G401 (cell line): ENCODE data around the gene ESRRG. TPM values are rescaled to one million over a fixed set of nuclear protein-coding genes. Genes with fewer than 3 reads are reported as not detected.

Experiments
- DNase-seq: peaks from one replicate; pipeline ENCODE4 v3.0.0-alpha.2; 2015; ENCODE audit warnings: low spot score
- in situ Hi-C: cut with HindIII; loops from 2 replicates; pipeline ENCODE4 v1.10.0; 2016; ENCODE audit warnings: low sequenced_read_pairs, mixed read lengths
- total RNA-seq: library from RNA; depleted of rRNA; stranded (reverse); fragments of >200 nt; shearing (Covaris generic); gene quantifications from 2 replicates; pipeline ENCODE4 v1.2.3, GENCODE V29; 2014

The ESRRG gene
- total RNA-seq, 1 experiment from 2014 or later = not detected

GRCh38 chr1:216651826-216652418 lies 71.3 kb downstream of the ESRRG start:
- in situ Hi-C loops = no loop called here
- no peak for DNase-seq

DNA sequence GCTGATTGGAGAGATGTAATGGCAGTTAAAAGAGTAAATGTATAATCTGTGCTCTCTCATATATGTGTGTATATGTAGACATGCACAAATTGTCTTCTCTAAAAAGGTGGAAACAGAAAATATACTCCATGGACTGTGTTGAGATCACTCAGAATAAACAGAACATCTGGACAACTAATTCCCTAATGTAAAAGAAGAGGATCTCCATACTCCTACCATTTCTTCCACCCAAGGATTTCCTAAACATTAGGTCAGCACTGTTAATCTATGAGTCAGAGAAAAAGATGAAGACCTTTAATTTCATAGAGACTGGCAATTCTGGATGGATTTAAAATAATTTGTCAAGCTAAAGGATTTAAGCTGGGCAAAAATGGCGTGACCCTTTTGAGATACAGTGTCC lies 80.1 kb downstream of the ESRRG start:
- in situ Hi-C loops = no loop called here
- DNase-seq = no peak

DNA sequence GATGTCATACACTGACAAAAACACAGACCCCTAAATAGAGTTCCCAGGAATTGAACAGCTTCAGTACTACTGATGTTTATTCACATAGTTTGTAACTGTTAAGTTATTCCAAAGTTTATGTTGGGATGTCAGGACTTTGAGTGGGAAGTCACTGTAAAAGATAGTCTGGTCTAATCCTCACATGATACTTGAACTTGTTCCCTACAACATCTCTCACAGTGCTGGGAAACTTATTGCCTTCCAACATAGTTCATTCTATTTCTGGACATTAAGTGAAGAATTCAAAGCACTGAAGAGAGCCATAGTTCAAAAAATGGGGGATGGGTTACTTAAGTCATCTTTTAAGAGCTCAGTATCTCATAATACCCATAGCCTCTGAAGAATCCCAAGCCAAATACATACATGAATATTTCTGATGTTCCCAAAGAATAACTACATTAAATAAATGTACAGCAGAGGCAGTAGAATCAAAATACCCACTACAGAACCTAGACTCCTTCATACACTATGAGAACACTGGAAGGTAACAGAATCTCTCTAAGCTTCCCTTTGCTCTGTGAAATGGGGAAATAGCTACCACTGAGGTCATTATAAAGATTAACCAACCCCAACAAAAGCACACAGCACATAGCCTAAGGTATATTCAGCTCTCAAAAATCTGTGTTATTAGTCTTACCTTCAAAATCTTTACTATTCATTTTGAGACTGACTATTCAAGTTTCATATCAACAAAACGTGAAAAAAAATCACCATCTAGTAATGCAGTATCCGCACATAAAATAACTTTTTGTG lies 81.4 kb downstream of the ESRRG start:
- DNase-seq = no peak
- in situ Hi-C loops = no loop called here

- in situ Hi-C loops = no loop called here
- peak; percentile 98 for DNase-seq
These were observed 83.1 kb downstream of the ESRRG start for GRCh38 chr1:216640100-216640499.

DNA sequence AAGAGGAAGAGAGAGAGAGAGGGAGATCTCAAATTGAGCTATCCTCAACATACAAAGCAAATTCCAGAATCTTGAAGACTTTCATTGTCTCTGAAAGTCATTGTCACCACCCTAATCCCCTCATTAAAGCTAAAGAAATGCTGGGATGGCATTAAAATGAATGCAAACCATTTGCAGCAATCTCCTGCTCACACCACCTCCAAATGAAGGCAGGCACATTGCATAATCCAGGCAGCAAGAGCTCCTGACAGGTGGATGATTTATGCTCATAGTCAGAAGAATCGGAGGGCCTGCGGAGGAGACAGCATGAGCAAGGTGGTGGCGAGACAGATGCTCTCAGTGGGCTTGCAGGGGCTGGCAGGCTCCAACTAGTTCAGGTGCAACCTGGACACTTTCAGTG lies 90.2 kb downstream of the ESRRG start:
- in situ Hi-C loops = no loop called here
- peak; percentile 59 for DNase-seq

GRCh38 chr1:216630532-216630931 lies 92.7 kb downstream of the ESRRG start:
- DNase-seq = no peak
- in situ Hi-C loops = no loop called here

DNA sequence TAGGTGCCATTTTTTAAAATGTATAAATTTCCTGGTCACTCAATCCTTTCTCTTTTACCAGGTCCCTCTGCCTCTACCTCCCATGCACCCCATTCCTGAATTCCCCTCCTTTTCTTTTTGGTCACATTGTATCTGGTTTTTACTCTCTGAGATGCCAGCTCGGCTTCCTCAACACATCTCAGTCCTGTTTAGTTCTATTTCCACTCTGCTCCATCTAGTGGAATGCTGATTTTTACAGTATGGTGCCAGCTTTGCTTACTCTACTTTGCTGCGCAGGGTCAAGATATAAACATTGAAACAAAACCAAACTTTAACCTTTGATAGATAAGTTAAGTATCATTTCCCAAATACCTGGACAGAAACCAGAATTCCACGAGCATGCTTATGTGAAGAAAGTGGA lies 96.0 kb downstream of the ESRRG start:
- DNase-seq = no peak
- in situ Hi-C loops = no loop called here

GRCh38 chr1:216626394-216627067 lies 96.7 kb downstream of the ESRRG start:
- no peak for DNase-seq
- in situ Hi-C loops = no loop called here

DNA sequence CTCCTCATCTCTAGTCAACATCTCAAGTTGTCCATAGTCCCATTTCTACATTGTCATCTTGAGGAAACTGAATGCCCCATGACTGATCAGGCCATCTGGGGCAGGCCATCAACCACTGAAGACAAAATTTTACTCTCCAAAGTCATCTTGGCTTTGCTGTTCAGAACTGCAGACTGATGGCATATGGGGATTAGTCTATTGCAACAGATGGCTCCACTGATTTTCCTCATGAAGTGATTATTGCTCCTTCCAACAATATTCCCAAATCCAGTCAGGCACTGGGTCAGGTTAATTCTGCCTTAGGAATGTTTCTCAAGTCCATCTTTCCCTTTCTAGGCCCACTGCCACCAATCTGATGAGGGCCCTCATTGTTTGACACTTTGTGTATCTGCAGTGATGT lies 101.7 kb downstream of the ESRRG start:
- peak; percentile 58 for DNase-seq
- in situ Hi-C loops = no loop called here

DNA sequence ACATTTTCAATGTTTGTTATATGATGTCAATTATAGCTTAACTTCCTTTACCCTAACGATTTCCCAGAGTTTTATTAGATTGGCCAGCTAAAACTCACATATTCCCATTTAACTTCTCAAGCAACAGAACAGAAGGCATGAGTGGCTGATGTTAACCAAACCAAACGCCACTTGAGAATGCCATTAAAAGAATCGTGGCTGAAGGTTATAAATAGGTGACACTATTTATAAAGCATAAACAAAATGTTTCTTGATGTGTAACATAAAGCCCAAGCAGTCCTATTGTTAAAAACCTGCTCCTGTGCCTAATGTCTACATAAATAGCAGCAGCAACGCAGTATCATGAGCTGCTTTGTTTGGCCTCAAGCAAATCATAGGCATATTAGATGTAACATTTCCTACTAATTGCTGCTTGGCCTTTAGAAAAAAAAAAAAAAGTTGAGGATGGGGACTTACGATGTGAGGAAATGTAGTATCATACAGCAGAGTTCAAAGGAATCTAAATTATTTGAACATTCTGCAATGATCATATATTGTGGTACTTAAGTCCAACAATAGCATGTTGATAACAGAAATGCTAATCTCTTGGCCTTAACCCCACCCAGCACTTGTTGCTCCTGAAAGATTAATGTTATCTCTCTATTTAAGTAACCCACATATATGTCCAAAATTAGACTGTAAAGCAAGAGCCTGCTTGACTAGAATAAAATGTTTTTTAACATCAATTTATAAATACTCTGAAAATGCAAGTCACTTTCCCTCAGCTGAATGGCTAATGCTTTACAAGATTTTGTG lies 106.0 kb downstream of the ESRRG start:
- in situ Hi-C loops = no loop called here
- no peak for DNase-seq

- DNase-seq = no peak
- in situ Hi-C loops = no loop called here
These were observed 106.8 kb downstream of the ESRRG start for GRCh38 chr1:216616425-216616824.

GRCh38 chr1:216614011-216614934 lies 109.0 kb downstream of the ESRRG start:
- in situ Hi-C loops = no loop called here
- DNase-seq = no peak

GRCh38 chr1:216612291-216612690 lies 110.9 kb downstream of the ESRRG start:
- no peak for DNase-seq
- in situ Hi-C loops = no loop called here

- in situ Hi-C loops = no loop called here
- DNase-seq = no peak
These were observed 116.0 kb downstream of the ESRRG start for GRCh38 chr1:216607067-216607697.

GRCh38 chr1:216606047-216606637 lies 117.1 kb downstream of the ESRRG start:
- no peak for DNase-seq
- in situ Hi-C loops = no loop called here

DNA sequence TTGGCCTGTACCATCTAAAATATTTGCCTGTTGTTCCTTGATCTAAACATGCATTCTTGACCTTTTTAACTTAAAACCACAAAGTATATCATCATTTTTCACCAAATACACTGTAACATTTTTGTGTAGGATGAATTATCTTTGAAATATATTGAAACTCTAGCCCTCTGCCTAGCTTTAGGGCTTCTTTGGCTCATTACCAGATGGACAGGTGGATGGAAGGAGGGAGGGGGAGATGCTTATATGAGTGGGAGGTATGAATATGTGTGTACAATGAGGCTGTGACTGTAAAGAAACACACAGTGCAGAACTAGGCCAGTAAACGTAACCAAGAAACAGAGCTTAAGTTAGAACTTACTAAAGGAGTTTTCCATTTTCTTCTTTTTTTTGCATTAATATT lies 118.5 kb downstream of the ESRRG start:
- DNase-seq = no peak
- in situ Hi-C loops = no loop called here

GRCh38 chr1:216600730-216601609 lies 122.3 kb downstream of the ESRRG start:
- DNase-seq = peak; percentile 66
- in situ Hi-C loops = no loop called here
